GM12864 (cell line): ENCODE results near the gene EFCAB6.

Source experiments
- DNase-seq: peaks from one replicate; pipeline ENCODE4 v3.0.0-alpha.2; 2011; ENCODE audit warnings: low read depth
- H3K4me3 ChIP-seq: 2 replicates; pipeline ENCODE4 v1.5.1; 2011; ENCODE audit warnings: mild to moderate bottlenecking, low read depth, low read length, control low read depth
- CTCF ChIP-seq: IDR thresholded peaks from 2 replicates; pipeline ENCODE4 v1.5.1; 2011; ENCODE audit warnings: low read depth, mild to moderate bottlenecking, moderate library complexity, low read length, control low read depth, inconsistent platforms; ENCODE audit errors: missing control alignments

The EFCAB6 gene

GRCh38 chr22:43698403-43698802 lies 113.7 kb downstream of the EFCAB6 start:
- no peak overlapping the region for H3K4me3 ChIP-seq
- TF ChIP-seq CTCF: no peak
- no peak for DNase-seq

GRCh38 chr22:43697894-43698293 lies 114.2 kb downstream of the EFCAB6 start:
- TF ChIP-seq CTCF: no peak
- H3K4me3 ChIP-seq: no peak overlapping the region
- DNase-seq: no peak

GRCh38 chr22:43693249-43693648 lies 118.9 kb downstream of the EFCAB6 start:
- no peak for TF ChIP-seq CTCF
- no peak for DNase-seq

GRCh38 chr22:43689356-43689755 lies 122.7 kb downstream of the EFCAB6 start:
- no peak for DNase-seq
- TF ChIP-seq CTCF: no peak

More at GRCh38 chr22:43693249-43693648, 118.9 kb downstream of the EFCAB6 start:
- no peak overlapping the region for H3K4me3 ChIP-seq

GRCh38 chr22:43682851-43683250 lies 129.3 kb downstream of the EFCAB6 start:
- TF ChIP-seq CTCF: no peak
- no peak for DNase-seq
- H3K4me3 ChIP-seq: no peak overlapping the region

More at GRCh38 chr22:43689356-43689755, 122.7 kb downstream of the EFCAB6 start:
- H3K4me3 ChIP-seq: no peak overlapping the region

GRCh38 chr22:43681731-43682360 lies 130.3 kb downstream of the EFCAB6 start:
- DNase-seq: no peak
- no peak overlapping the region for H3K4me3 ChIP-seq
- no peak for TF ChIP-seq CTCF

- H3K4me3 ChIP-seq: no peak overlapping the region
- DNase-seq: no peak
- no peak for TF ChIP-seq CTCF
These were observed 141.6 kb downstream of the EFCAB6 start for GRCh38 chr22:43670513-43670912.
